GM12891 (cell line): Measurements from ENCODE around the gene HIP1.
"Not testable (repeated sequence)": the region's sequence is repeated elsewhere in the genome, so short reads cannot be mapped to it uniquely, and the experiment has no call there.

Experiments
- DNase-seq: peaks from one replicate; pipeline ENCODE4 v3.0.0; 2011; ENCODE audit warnings: low spot score; ENCODE audit not compliant: insufficient read length
- FAIRE-seq: peaks from 2 replicates; lab custom pipeline; 2011; peaks lifted over from hg19 to GRCh38; lab: Jason Lieb, UNC
- PAX5 ChIP-seq: IDR thresholded peaks from 2 replicates; pipeline ENCODE4 v1.6.1; 2011; ENCODE audit warnings: low read length, moderate library complexity, mild to moderate bottlenecking; ENCODE audit not compliant: insufficient read depth, severe bottlenecking
- POLR2A ChIP-seq: IDR thresholded peaks from 2 replicates; pipeline ENCODE4 v1.6.1; 2011; ENCODE audit warnings: low read depth, low read length, control low read depth
- POLR2AphosphoS5 ChIP-seq: IDR thresholded peaks from 2 replicates; pipeline ENCODE4 v1.6.1; 2011; ENCODE audit warnings: low read depth, low read length, control low read depth
- POU2F2 ChIP-seq: IDR thresholded peaks from 2 replicates; pipeline ENCODE4 v1.6.1; 2011; ENCODE audit warnings: low read depth, mild to moderate bottlenecking, control low read depth, low read length, moderate library complexity
- SPI1 ChIP-seq: IDR thresholded peaks from 2 replicates; pipeline ENCODE4 v1.6.1; 2011; ENCODE audit warnings: low read depth, low read length, control low read depth
- TAF1 ChIP-seq: IDR thresholded peaks from 2 replicates; pipeline ENCODE4 v1.6.1; 2011; ENCODE audit warnings: low read depth, low read length, control low read depth

The HIP1 gene

GRCh38 chr7:75691793-75692543, 46.8 kb downstream of the HIP1 start:
- no peak for FAIRE-seq
- TF ChIP-seq POLR2A = no peak
- no peak for TF ChIP-seq TAF1
- TF ChIP-seq PAX5 = no peak
- TF ChIP-seq POU2F2 = no peak
- no peak for TF ChIP-seq POLR2AphosphoS5
- TF ChIP-seq SPI1 = no peak
- DNase-seq = no peak

DNA sequence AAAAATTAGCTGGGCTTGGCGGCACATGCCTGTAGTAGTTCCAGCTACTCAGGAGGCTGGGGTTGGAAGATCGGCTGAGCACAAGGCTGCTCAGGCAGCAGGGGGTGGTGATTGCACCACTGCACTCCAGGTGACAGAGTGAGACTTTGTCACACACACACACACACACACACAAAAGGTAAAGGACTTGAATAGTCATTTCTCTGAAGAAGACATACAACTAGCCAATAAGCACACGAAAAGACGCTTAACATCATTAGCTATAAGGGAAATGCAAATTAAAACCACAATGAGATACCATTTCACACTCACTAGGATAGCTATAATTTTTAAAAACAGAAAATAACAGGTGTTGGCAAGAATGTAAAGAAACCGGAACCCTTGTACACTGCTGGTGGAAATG, 48.6 kb downstream of the HIP1 start:
- TF ChIP-seq POLR2A (no peak), POLR2AphosphoS5 (no peak), POU2F2 (no peak), PAX5 (no peak), SPI1 (no peak), TAF1 (no peak)
- DNase-seq (no peak), FAIRE-seq (peak; percentile 74)

DNA sequence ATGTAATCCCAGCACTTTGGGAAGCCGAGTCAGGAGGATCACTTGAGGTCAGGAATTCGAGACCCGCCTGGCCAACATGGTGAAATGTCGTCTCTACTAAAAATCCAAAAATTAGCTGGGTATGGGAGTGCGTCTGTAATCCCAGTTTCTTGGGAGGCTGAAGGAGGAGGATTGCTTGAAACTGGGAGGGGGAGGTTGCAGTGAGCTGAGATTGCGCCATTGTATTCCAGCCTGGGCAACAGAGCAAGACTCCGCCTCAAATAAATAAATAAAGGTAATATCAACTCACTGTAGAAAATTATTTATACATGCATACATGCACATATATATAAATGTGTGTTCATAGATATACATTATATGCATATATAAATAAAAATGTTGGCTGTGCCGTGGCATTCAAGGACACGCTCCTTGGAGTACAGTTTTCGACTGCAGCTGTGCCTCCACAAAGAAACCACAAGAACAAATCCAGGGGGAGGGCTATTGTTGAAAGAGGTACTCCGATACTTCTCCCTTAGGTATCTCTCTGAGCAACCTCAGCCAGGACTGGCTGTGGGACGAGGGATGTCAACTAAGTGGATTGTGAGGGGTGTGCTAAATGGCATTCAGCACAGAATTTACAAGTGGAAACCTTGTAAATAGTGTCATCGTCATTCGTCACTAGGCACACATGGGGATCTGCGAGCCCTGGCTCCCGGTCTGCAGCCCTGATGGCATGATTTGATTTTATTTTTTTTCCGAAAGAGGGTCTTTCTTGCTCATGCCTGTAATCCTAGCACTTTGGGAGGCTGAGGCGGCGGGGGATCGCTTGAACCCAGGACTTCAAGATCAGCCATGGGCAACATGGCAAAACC, 49.3 kb downstream of the HIP1 start:
- no peak for FAIRE-seq
- DNase-seq = no peak
- no peak for TF ChIP-seq TAF1
- no peak for TF ChIP-seq POLR2A
- no peak for TF ChIP-seq POLR2AphosphoS5
- no peak for TF ChIP-seq SPI1
- no peak for TF ChIP-seq POU2F2
- TF ChIP-seq PAX5 = no peak

GRCh38 chr7:75688200-75689136, 50.3 kb downstream of the HIP1 start:
- no peak for TF ChIP-seq POLR2AphosphoS5
- no peak for TF ChIP-seq POLR2A
- TF ChIP-seq TAF1 = no peak
- TF ChIP-seq PAX5 = peak; percentile 25
- no peak for FAIRE-seq
- peak; percentile 37 for DNase-seq

- no peak for DNase-seq
- TF ChIP-seq POLR2AphosphoS5 (no peak), SPI1 (no peak), POLR2A (no peak), TAF1 (no peak), PAX5 (no peak), POU2F2 (no peak)
- FAIRE-seq = no peak
These were observed 51.3 kb downstream of the HIP1 start for GRCh38 chr7:75687246-75688088.

GRCh38 chr7:75686551-75686950, 52.2 kb downstream of the HIP1 start:
- FAIRE-seq (no peak), DNase-seq (no peak)
- no peak for TF ChIP-seq POLR2A
- no peak for TF ChIP-seq SPI1
- TF ChIP-seq PAX5 = no peak
- no peak for TF ChIP-seq POU2F2
- no peak for TF ChIP-seq POLR2AphosphoS5
- no peak for TF ChIP-seq TAF1

- not testable (repeated sequence) for DNase-seq, FAIRE-seq
These were observed 56.7 kb downstream of the HIP1 start for GRCh38 chr7:75682052-75682451.

DNA sequence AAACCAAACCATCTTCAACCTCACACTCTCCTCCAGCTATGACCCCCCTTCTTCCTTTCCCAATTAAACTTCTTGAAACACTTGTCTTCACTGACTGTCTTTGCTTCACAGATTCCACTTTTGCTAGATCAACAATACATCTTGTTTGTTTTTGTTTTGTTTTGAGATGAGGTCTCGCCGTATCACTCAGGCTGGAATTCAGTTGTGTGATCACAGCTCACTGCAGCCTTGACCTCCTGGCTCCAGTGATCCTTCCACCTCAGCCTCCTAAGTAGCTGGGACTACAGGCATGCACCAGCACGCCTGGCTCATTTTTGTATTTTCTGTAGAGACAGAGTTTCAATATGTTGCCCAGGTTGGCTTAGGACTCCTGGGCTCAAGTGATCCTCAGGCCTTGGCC, 59.7 kb downstream of the HIP1 start:
- TF ChIP-seq POLR2AphosphoS5 (no peak), SPI1 (no peak), POLR2A (no peak), TAF1 (no peak), POU2F2 (no peak), PAX5 (no peak)
- FAIRE-seq (peak; percentile 9), DNase-seq (no peak)

DNA sequence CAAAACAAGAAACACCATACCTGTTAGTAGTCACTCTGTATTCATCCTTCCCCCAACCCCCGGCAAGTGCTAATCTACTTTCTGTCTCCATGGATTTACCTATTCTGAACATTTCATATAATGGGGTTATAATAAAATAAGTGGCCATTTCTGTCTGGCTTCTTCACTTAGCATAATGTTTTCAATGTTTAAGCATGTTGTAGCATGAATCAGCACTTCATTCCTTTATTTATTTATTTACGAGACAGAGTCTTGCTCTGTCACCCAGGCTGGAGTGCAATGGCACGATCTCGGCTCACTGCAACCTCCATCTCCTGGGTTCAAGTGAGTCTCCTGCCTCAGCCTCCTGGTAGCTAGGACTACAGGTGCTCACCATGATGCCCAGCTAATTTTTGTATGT, 69.2 kb downstream of the HIP1 start:
- no peak for DNase-seq
- TF ChIP-seq TAF1 = no peak
- TF ChIP-seq POU2F2 = no peak
- no peak for TF ChIP-seq POLR2AphosphoS5
- TF ChIP-seq POLR2A = no peak
- TF ChIP-seq SPI1 = no peak
- no peak for TF ChIP-seq PAX5
- FAIRE-seq = no peak
